ENCODE data around the gene FOXJ3.

FOXJ3 gene

GRCh38 chr1:42142894-42143675 lies 191.9 kb downstream of the FOXJ3 start:
- Histone ChIP-seq H4K20me1 (ENCODE audit: low read depth, low read length) (no peaks in the 10 kb centered on the region), H3K27me3 (ENCODE audit: low read length) (no peaks in the 10 kb centered on the region), H3K9ac (ENCODE audit: low read length) (no peak overlapping the region), H3K36me3 (ENCODE audit: low read length) (no peaks in the 10 kb centered on the region), H2AFZ (ENCODE audit: low read depth, low read length, severe bottlenecking) (peak overlapping the region; percentile 21), H3K79me2 (ENCODE audit: insufficient read depth, low read length) (no peaks in the 10 kb centered on the region), H3K9me3 (ENCODE audit: insufficient read depth, low read length) (no peaks in the 10 kb centered on the region), H3K4me3 (ENCODE audit: insufficient read depth, low read length, poor library complexity, severe bottlenecking) (no peak overlapping the region), H3K27ac (ENCODE audit: low read depth, low read length) (no peak overlapping the region), H3K9me2 (replicated peaks; ENCODE audit: insufficient read depth, low read length) (no peaks in the 10 kb centered on the region), H3F3A (ENCODE audit: insufficient read depth) (no peaks in the 10 kb centered on the region), H3K4me2 (ENCODE audit: low read depth, low read length, poor library complexity, severe bottlenecking) (no peak overlapping the region)
- TF ChIP-seq, protein P1, sequence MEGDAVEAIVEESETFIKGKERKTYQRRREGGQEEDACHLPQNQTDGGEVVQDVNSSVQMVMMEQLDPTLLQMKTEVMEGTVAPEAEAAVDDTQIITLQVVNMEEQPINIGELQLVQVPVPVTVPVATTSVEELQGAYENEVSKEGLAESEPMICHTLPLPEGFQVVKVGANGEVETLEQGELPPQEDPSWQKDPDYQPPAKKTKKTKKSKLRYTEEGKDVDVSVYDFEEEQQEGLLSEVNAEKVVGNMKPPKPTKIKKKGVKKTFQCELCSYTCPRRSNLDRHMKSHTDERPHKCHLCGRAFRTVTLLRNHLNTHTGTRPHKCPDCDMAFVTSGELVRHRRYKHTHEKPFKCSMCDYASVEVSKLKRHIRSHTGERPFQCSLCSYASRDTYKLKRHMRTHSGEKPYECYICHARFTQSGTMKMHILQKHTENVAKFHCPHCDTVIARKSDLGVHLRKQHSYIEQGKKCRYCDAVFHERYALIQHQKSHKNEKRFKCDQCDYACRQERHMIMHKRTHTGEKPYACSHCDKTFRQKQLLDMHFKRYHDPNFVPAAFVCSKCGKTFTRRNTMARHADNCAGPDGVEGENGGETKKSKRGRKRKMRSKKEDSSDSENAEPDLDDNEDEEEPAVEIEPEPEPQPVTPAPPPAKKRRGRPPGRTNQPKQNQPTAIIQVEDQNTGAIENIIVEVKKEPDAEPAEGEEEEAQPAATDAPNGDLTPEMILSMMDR (IDR thresholded peaks at IDR 0.05; ENCODE audit: insufficient read depth, low read length, poor library complexity, severe bottlenecking): no peak
- no peak for TF ChIP-seq EZH2phosphoT487 (conservative IDR thresholded peaks at IDR 0.05; ENCODE audit: low read length)

DNA sequence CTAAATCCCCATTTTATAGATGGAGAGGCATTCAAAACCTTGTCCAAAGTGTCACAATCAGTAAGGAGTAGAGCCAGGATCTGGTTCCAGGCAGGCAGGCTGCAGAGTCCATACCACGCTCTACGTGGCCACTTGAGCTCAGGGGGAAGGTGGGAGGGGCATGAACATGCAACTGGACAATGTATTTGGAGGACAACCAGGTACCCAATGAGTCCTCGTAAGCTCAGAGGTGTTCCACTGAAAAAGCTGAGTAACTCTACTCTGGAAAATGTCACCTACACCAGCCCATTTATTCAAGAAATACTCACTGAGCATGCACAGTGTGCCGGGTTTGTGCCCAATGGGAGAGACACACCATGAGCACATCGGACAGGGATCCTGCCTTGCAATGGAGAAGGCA lies 193.1 kb downstream of the FOXJ3 start:
- Histone ChIP-seq H3K79me2 (ENCODE audit: insufficient read depth, low read length) (no peaks in the 10 kb centered on the region), H3K27ac (ENCODE audit: low read depth, low read length) (no peak overlapping the region), H3K9ac (ENCODE audit: low read length) (no peak overlapping the region), H3K9me2 (replicated peaks; ENCODE audit: insufficient read depth, low read length) (no peaks in the 10 kb centered on the region), H3F3A (ENCODE audit: insufficient read depth) (no peaks in the 10 kb centered on the region), H3K4me3 (ENCODE audit: insufficient read depth, low read length, poor library complexity, severe bottlenecking) (no peak overlapping the region), H2AFZ (ENCODE audit: low read depth, low read length, severe bottlenecking) (no peak overlapping the region), H3K4me2 (ENCODE audit: low read depth, low read length, poor library complexity, severe bottlenecking) (no peak overlapping the region), H3K9me3 (ENCODE audit: insufficient read depth, low read length) (no peaks in the 10 kb centered on the region), H4K20me1 (ENCODE audit: low read depth, low read length) (no peaks in the 10 kb centered on the region), H3K27me3 (ENCODE audit: low read length) (no peaks in the 10 kb centered on the region), H3K36me3 (ENCODE audit: low read length) (no peaks in the 10 kb centered on the region)
- TF ChIP-seq, protein P1 (IDR thresholded peaks at IDR 0.05; ENCODE audit: insufficient read depth, low read length, poor library complexity, severe bottlenecking): no peak
- TF ChIP-seq EZH2phosphoT487 (conservative IDR thresholded peaks at IDR 0.05; ENCODE audit: low read length): no peak

DNA sequence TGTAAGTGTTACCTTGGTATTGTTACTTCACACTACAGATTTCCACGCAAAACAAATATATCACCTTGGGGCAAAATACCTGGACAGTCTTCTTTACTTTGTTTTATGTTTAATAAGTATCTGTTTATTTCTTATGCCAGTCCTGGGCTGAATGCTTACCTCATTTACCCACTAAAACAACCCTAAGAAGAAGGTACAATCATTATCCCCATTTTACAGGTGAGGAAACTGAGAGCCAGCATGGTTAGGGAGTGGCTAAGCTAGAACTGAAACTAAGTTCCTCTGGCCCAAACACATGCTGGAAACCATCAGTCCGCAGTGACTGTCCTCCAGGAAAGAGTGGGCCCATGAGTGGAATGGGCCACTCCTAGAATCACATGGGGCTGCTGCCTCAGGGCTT lies 194.8 kb downstream of the FOXJ3 start:
- Histone ChIP-seq H4K20me1 (ENCODE audit: low read depth, low read length) (no peaks in the 10 kb centered on the region), H3K27me3 (ENCODE audit: low read length) (no peaks in the 10 kb centered on the region), H2AFZ (ENCODE audit: low read depth, low read length, severe bottlenecking) (no peak overlapping the region), H3K4me3 (ENCODE audit: insufficient read depth, low read length, poor library complexity, severe bottlenecking) (no peak overlapping the region), H3K79me2 (ENCODE audit: insufficient read depth, low read length) (no peaks in the 10 kb centered on the region), H3K27ac (ENCODE audit: low read depth, low read length) (no peak overlapping the region), H3F3A (ENCODE audit: insufficient read depth) (no peaks in the 10 kb centered on the region), H3K9me3 (ENCODE audit: insufficient read depth, low read length) (no peaks in the 10 kb centered on the region), H3K36me3 (ENCODE audit: low read length) (no peaks in the 10 kb centered on the region), H3K9ac (ENCODE audit: low read length) (no peak overlapping the region), H3K9me2 (replicated peaks; ENCODE audit: insufficient read depth, low read length) (no peaks in the 10 kb centered on the region), H3K4me2 (ENCODE audit: low read depth, low read length, poor library complexity, severe bottlenecking) (no peak overlapping the region)
- TF ChIP-seq, protein P1 (IDR thresholded peaks at IDR 0.05; ENCODE audit: insufficient read depth, low read length, poor library complexity, severe bottlenecking): no peak
- TF ChIP-seq EZH2phosphoT487 (conservative IDR thresholded peaks at IDR 0.05; ENCODE audit: low read length): no peak

Measured in SU-DHL-6 (cell line).